ENCODE measurements around the gene NF1. TPM values are rescaled to one million over a fixed set of nuclear protein-coding genes. Genes with fewer than 3 reads are reported as not detected.

The NF1 gene
- total RNA-seq, 1 donor, result 79.7 TPM

DNA sequence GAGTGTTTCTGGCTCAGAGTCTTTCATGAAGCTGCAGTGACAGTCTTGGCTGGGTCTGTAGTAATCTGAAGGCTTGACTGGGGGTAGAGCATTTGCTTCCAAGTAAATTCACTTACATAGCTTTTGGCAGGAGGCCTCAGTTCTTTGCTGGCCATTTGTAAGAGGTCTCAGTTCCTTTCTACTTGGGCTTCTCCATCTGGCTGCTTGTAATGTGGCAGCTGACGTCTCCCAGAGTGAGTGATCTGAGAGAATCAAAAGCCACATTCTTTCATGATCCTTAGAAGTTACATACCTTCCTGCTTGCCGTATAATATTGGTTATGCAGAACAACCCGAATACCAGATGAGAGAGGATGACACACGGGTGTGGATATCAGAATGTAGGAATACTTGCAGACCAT lies 39.8 kb downstream of the NF1 start:
- peak; percentile 38 for DNase-seq (ENCODE audit: low read depth)
- no peak overlapping the region for H3K4me3 ChIP-seq (ENCODE audit: low read depth, low read length)
- TF ChIP-seq, protein P1, sequence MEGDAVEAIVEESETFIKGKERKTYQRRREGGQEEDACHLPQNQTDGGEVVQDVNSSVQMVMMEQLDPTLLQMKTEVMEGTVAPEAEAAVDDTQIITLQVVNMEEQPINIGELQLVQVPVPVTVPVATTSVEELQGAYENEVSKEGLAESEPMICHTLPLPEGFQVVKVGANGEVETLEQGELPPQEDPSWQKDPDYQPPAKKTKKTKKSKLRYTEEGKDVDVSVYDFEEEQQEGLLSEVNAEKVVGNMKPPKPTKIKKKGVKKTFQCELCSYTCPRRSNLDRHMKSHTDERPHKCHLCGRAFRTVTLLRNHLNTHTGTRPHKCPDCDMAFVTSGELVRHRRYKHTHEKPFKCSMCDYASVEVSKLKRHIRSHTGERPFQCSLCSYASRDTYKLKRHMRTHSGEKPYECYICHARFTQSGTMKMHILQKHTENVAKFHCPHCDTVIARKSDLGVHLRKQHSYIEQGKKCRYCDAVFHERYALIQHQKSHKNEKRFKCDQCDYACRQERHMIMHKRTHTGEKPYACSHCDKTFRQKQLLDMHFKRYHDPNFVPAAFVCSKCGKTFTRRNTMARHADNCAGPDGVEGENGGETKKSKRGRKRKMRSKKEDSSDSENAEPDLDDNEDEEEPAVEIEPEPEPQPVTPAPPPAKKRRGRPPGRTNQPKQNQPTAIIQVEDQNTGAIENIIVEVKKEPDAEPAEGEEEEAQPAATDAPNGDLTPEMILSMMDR (IDR thresholded peaks at IDR 0.05; ENCODE audit: insufficient read depth, low read length), result no peak

DNA sequence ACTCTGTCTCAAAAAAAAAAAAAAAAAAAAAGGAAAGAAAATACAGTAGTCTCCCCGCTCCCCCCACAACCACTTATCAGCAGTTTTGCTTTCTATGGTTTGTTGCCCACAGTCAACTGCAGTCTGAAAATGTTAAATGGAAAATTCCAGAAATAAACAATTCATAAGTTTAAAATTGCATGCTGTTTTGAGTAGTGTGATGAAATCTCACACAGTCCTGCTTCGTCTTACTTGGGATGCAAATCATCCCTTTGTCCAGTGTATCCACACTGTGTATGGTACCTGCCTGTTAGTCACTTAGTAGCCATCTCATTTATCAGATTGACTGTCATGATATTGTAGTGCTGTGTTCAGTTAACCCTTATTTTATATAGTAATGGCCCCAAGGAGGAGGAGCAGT lies 41.5 kb downstream of the NF1 start:
- TF ChIP-seq, protein P1 (IDR thresholded peaks at IDR 0.05; ENCODE audit: insufficient read depth, low read length), result no peak
- DNase-seq (ENCODE audit: low read depth), result no peak
- no peak overlapping the region for H3K4me3 ChIP-seq (ENCODE audit: low read depth, low read length)

DNA sequence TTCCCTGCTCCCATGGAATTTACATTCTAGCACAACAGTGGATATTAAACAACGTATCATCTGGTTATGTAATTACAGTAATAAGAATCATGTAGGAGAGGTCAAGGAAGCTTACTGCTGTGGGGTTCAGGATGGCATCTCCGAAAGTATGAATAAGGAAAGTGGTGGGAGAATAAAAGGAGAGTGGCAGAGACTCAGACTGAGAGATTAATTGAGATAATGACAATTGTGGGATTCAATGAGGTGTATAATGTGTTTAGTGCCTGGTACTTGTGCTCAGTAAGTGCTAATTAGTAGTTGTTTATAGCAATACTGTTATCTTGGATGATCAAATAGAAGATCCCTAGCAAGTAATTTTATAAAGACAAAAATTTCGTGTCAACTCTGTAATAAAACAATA lies 45.3 kb downstream of the NF1 start:
- H3K4me3 ChIP-seq (ENCODE audit: low read depth, low read length), result no peak overlapping the region
- TF ChIP-seq, protein P1 (IDR thresholded peaks at IDR 0.05; ENCODE audit: insufficient read depth, low read length), result no peak
- no peak for DNase-seq (ENCODE audit: low read depth)

DNA sequence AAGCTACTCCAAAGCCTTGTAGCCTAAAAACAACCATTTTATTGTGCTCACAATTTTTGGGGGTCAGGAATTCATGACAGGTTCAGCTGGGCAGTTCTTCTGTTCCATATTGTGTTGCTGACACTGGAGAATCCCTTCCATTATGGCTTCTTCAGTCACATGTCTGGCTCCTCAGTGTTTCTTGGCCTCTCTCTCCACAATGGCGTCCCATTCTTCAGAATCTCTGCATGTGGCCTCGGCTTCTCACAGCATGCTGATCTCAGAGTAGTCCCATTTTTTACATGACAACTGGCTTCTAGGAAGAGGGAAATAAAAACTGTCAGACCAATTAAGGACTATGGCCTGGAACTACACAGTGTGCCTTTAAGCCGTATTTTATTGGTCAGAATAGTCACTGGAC lies 49.7 kb downstream of the NF1 start:
- H3K4me3 ChIP-seq (ENCODE audit: low read depth, low read length), result no peak overlapping the region
- TF ChIP-seq, protein P1 (IDR thresholded peaks at IDR 0.05; ENCODE audit: insufficient read depth, low read length), result no peak
- DNase-seq (ENCODE audit: low read depth), result no peak

DNA sequence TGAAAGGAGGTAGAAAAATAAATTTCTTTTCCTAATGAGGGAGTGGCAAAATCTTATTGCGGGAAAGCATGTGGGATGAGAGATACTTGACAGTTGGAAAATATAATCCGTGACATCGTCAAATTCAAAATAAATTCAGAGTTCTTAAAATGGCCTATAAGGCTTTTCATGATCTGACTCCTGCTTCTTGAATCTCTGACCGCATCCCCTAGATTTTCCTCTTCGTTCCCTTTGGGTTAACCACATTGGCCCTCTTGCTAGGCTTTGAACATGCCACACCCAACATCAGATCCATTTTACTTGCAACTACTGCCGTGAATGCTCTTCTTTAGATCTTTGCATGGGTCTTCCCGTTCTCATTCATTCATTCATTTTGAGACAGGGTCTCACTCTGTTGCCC lies 50.1 kb downstream of the NF1 start:
- TF ChIP-seq, protein P1 (IDR thresholded peaks at IDR 0.05; ENCODE audit: insufficient read depth, low read length), result no peak
- DNase-seq (ENCODE audit: low read depth), result no peak
- no peak overlapping the region for H3K4me3 ChIP-seq (ENCODE audit: low read depth, low read length)

DNA sequence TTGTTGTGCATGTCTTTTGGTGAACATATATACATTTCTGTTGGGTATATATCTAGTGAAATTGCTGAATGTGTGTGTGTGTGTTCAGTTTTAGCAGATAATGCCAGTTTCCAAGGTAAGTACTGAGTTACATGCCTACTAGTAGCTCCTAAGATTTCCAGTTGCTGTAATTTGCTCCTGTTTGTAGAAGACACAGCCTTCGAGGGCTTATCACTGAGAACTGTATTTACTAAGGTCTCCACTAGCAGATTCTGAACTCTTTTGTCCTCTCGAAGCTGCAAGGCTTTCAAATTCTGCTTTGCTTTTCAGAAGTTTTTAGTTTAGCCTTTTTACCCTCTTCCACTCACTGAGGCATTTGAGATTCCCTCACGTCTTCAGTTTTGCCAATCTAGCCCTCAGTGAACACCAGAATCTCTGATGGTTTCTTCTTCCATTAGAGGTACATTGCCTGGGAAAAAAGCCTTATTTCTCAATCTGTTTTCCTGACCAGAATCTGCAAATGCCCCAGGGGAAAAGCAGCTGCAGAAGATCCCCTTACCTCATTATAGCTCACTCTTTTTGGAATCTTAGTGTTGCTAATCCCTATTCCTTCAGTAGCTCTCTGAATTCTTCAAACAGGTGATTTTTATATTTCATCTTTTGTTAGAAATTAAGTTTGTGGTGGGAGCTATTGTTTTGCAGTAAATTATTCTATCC lies 52.9 kb downstream of the NF1 start:
- TF ChIP-seq, protein P1 (IDR thresholded peaks at IDR 0.05; ENCODE audit: insufficient read depth, low read length), result no peak
- no peak for DNase-seq (ENCODE audit: low read depth)

DNA sequence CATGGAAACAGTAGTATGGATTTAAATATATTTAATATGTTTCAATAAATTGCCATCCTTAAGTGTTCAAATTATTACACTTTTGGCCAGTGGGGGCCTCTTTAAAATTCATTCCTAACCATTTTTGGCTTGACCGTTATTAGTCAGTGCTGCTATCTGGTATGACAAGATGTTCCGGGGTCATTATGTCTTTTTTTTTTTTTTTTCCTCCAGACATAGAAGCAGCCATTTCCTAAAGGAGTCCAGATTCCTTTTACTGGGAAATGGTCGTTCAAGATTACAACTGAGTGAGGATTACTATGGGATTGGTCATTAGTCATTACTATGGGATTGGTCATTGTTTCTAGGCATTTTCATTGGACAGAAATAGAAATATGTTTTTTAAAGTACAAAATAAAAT lies 53.4 kb downstream of the NF1 start:
- no peak for DNase-seq (ENCODE audit: low read depth)
- H3K4me3 ChIP-seq (ENCODE audit: low read depth, low read length), result no peak overlapping the region
- TF ChIP-seq, protein P1 (IDR thresholded peaks at IDR 0.05; ENCODE audit: insufficient read depth, low read length), result no peak

More for the DNA sequence above, 52.9 kb downstream of the NF1 start:
- no peak overlapping the region for H3K4me3 ChIP-seq (ENCODE audit: low read depth, low read length)
